ENCODE results near the gene ZDHHC13. TPM values are rescaled to one million over a fixed set of nuclear protein-coding genes. Genes with fewer than 3 reads are reported as not detected.

Gene ZDHHC13
- total RNA-seq, 1 experiment from 2014 or later: 22.4 TPM

GRCh38 chr11:19092342-19092741 is 24.6 kb upstream of the ZDHHC13 start:
- Mint-ChIP-seq H3K36me3 (ENCODE audit: insufficient read depth, unreplicated experiment) (no peaks in the 10 kb centered on the region), H3K4me1 (ENCODE audit: low read depth, unreplicated experiment) (peaks cover 16% of the 10 kb centered on the region), H3K27me3 (ENCODE audit: unreplicated experiment) (peaks cover 16% of the 10 kb centered on the region), H3K27ac (ENCODE audit: unreplicated experiment) (no peak overlapping the region), H3K9me3 (ENCODE audit: low read depth, unreplicated experiment) (no peaks in the 10 kb centered on the region), H3K4me3 (ENCODE audit: low read depth, unreplicated experiment) (no peak overlapping the region)
- no peak for TF ChIP-seq CTCF (IDR thresholded peaks at IDR 0.05; ENCODE audit: unreplicated experiment)
- CTCF ChIA-PET: no interaction called here
- BruUV-seq (replicated peaks): no TSS peak
- DNase-seq: no peak
- intact Hi-C loops (cut with micrococcal nuclease; ENCODE audit: unreplicated experiment): no loop called here

GRCh38 chr11:19092850-19093249 is 24.1 kb upstream of the ZDHHC13 start:
- DNase-seq: no peak
- TF ChIP-seq CTCF (IDR thresholded peaks at IDR 0.05; ENCODE audit: unreplicated experiment): no peak
- CTCF ChIA-PET: interaction anchor here (0.6 kb wide), 1 partner anchor 49 kb away, joined by 4 read pairs; no protein-coding TSS in a partner anchor
- BruUV-seq (replicated peaks): no TSS peak
- peaks cover 16% of the 10 kb centered on the region for H3K4me1 Mint-ChIP-seq (ENCODE audit: low read depth, unreplicated experiment)
- H3K9me3 Mint-ChIP-seq (ENCODE audit: low read depth, unreplicated experiment): no peaks in the 10 kb centered on the region
- no peak overlapping the region for H3K27ac Mint-ChIP-seq (ENCODE audit: unreplicated experiment)
- intact Hi-C loops (cut with micrococcal nuclease; ENCODE audit: unreplicated experiment): no loop called here
- no peak overlapping the region for H3K4me3 Mint-ChIP-seq (ENCODE audit: low read depth, unreplicated experiment)
- H3K27me3 Mint-ChIP-seq (ENCODE audit: unreplicated experiment): peaks cover 21% of the 10 kb centered on the region
- no peaks in the 10 kb centered on the region for H3K36me3 Mint-ChIP-seq (ENCODE audit: insufficient read depth, unreplicated experiment)

- DNase-seq: no peak
- CTCF ChIA-PET: interaction anchor here (0.7 kb wide), 1 partner anchor 121 kb away, joined by 3 read pairs; no protein-coding TSS in a partner anchor
- Mint-ChIP-seq H3K4me3 (ENCODE audit: low read depth, unreplicated experiment) (no peak overlapping the region), H3K36me3 (ENCODE audit: insufficient read depth, unreplicated experiment) (no peaks in the 10 kb centered on the region), H3K9me3 (ENCODE audit: low read depth, unreplicated experiment) (no peaks in the 10 kb centered on the region), H3K27me3 (ENCODE audit: unreplicated experiment) (peaks cover 28% of the 10 kb centered on the region), H3K4me1 (ENCODE audit: low read depth, unreplicated experiment) (peaks cover 13% of the 10 kb centered on the region), H3K27ac (ENCODE audit: unreplicated experiment) (no peak overlapping the region)
- intact Hi-C loops (cut with micrococcal nuclease; ENCODE audit: unreplicated experiment): no loop called here
- no peak for TF ChIP-seq CTCF (IDR thresholded peaks at IDR 0.05; ENCODE audit: unreplicated experiment)
- BruUV-seq (replicated peaks): no TSS peak
These were observed 23.0 kb upstream of the ZDHHC13 start for GRCh38 chr11:19093976-19094375.

GRCh38 chr11:19094859-19095258 is 22.1 kb upstream of the ZDHHC13 start:
- CTCF ChIA-PET: no interaction called here
- no peak for DNase-seq
- no peak for TF ChIP-seq CTCF (IDR thresholded peaks at IDR 0.05; ENCODE audit: unreplicated experiment)
- Mint-ChIP-seq H3K27ac (ENCODE audit: unreplicated experiment) (no peak overlapping the region), H3K4me3 (ENCODE audit: low read depth, unreplicated experiment) (no peak overlapping the region), H3K4me1 (ENCODE audit: low read depth, unreplicated experiment) (peaks cover 4% of the 10 kb centered on the region), H3K9me3 (ENCODE audit: low read depth, unreplicated experiment) (no peaks in the 10 kb centered on the region), H3K27me3 (ENCODE audit: unreplicated experiment) (peaks cover 34% of the 10 kb centered on the region), H3K36me3 (ENCODE audit: insufficient read depth, unreplicated experiment) (no peaks in the 10 kb centered on the region)
- BruUV-seq (replicated peaks): no TSS peak
- intact Hi-C loops (cut with micrococcal nuclease; ENCODE audit: unreplicated experiment): no loop called here
